Kidney (tissue), 14 donors: ENCODE measurements around the gene HIPK2. TPM values are rescaled to one million over a fixed set of nuclear protein-coding genes. Genes with fewer than 3 reads are reported as not detected.

ENCODE experiments used
- DNase-seq, 5 donors: peaks; one replicate each; pipeline ENCODE4 v3.0.0-alpha.2; 2013 to 2020
- FAIRE-seq: peaks from 2 replicates; lab custom pipeline; 2012; peaks lifted over from hg19 to GRCh38; lab: Jason Lieb, UNC
- H3K27ac ChIP-seq, 2 donors: one replicate each; pipeline ENCODE4 v1.7.0; 2013; ENCODE audit warnings: low read depth in 2 of 2, low read length in 2 of 2, inconsistent platforms in 1 of 2
- H3K27me3 ChIP-seq: one replicate; pipeline ENCODE4 v1.7.1; 2013; ENCODE audit warnings: low read length, inconsistent platforms; ENCODE audit not compliant: control insufficient read depth, insufficient read depth
- H3K36me3 ChIP-seq, 3 donors: one replicate each; pipeline versions ENCODE4 v1.7.0 to v1.7.1; 2013; ENCODE audit warnings: low read length in 3 of 3, control low read depth in 1 of 3, inconsistent platforms in 1 of 3; ENCODE audit not compliant: insufficient read depth in 3 of 3, control insufficient read depth in 2 of 3
- H3K4me1 ChIP-seq, 3 donors: one replicate each; pipeline versions ENCODE4 v1.7.0 to v1.7.1; 2013; ENCODE audit warnings: low read length in 3 of 3, inconsistent platforms in 1 of 3, low read depth in 1 of 3; ENCODE audit not compliant: control insufficient read depth in 2 of 3, insufficient read depth in 2 of 3
- H3K4me3 ChIP-seq, 3 donors: one replicate each; pipeline versions ENCODE4 v1.7.0 to v1.8.1; 2013; ENCODE audit warnings: low read length in 3 of 3, control low read depth in 1 of 3, inconsistent platforms in 1 of 3
- H3K9ac ChIP-seq, 3 donors: one replicate each; pipeline versions ENCODE4 v1.7.0 to v1.7.1; 2013; ENCODE audit warnings: low read length in 3 of 3, control low read depth in 1 of 3, inconsistent platforms in 1 of 3
- H3K9me3 ChIP-seq, 3 donors: one replicate each; pipeline versions ENCODE4 v1.7.0 to v1.7.1; 2013; ENCODE audit warnings: low read length in 3 of 3, control low read depth in 1 of 3, inconsistent platforms in 1 of 3; ENCODE audit not compliant: control insufficient read depth in 2 of 3, insufficient read depth in 1 of 3
- CTCF ChIP-seq: IDR thresholded peaks from 3 replicates; pipeline ENCODE4 v1.5.1; 2012; ENCODE audit warnings: mild to moderate bottlenecking, moderate library complexity, borderline replicate concordance; ENCODE audit not compliant: insufficient read depth; ENCODE audit errors: extremely low read depth
- intact Hi-C: fragments of 100-400 bp; cut with DNase I; formaldehyde crosslinking; loops from one replicate; pipeline ENCODE4 v1.11.1; 2022
- polyA plus RNA-seq: library from polyadenylated mRNA; stranded (reverse); fragments of 350-450 nt; fragmentation: Illumina TruSeq; extraction: RNeasy Lipid Tissue Mini Kit (QIAGEN cat#74804); gene quantifications from one replicate; pipeline ENCODE4 v1.2.3, GENCODE V29; 2014; ENCODE audit warnings: low read depth, low replicate concordance; ENCODE audit not compliant: insufficient read depth
- total RNA-seq: library from RNA; stranded (reverse); fragmentation: NEBNext Ultra II Directional; extraction: Animal tissue kit (Norgen Biotek cat#: 25700); gene quantifications from one replicate; pipeline ENCODE4 v1.2.1, GENCODE V29; 2021
- donor health status: control.
- donor health status: control.
- donor health status: control.
- donor health status: control.
- donor health status: control.
- donor health status: DM: yes; HTN: yes; CAD: no.
- donor health status: Normal renal cell carcinoma (clear cell type).

Gene HIPK2
- total and polyA plus RNA-seq, 2 donors from 2014 or later, result 9.6 to 153 TPM

GRCh38 chr7:139658296-139658695 is 119.5 kb downstream of the HIPK2 start:
- FAIRE-seq (no peak), DNase-seq (no peak)
- no peaks in the 10 kb centered on the region for H3K27me3 ChIP-seq
- peaks cover 10 to 64% (median 60%) of the 10 kb centered on the region in 3 donors for H3K4me1 ChIP-seq
- no peak for TF ChIP-seq CTCF
- H3K36me3 ChIP-seq, result no peaks in the 10 kb centered on the region
- intact Hi-C loops, result no loop called here
- H3K9me3 ChIP-seq, result no peaks in the 10 kb centered on the region
- peak overlapping the region; percentile 51 to 74 for H3K27ac ChIP-seq
- peak overlapping the region in 1 of 3 donors; percentile 65 for H3K9ac ChIP-seq
- H3K4me3 ChIP-seq, result no peak overlapping the region

GRCh38 chr7:139657725-139658124 is 120.1 kb downstream of the HIPK2 start:
- H3K27me3 ChIP-seq, result no peaks in the 10 kb centered on the region
- no peak for TF ChIP-seq CTCF
- H3K4me3 ChIP-seq, result no peak overlapping the region
- peak overlapping the region; percentile 24 to 39 for H3K27ac ChIP-seq
- H3K9ac ChIP-seq, result no peak overlapping the region
- no peaks in the 10 kb centered on the region for H3K9me3 ChIP-seq
- H3K36me3 ChIP-seq, result peaks cover 0 to 2% (median 0%) of the 10 kb centered on the region in 3 donors
- peaks cover 10 to 62% (median 58%) of the 10 kb centered on the region in 3 donors for H3K4me1 ChIP-seq
- intact Hi-C loops, result no loop called here
- FAIRE-seq (no peak), DNase-seq (no peak)

GRCh38 chr7:139656387-139656786 is 121.4 kb downstream of the HIPK2 start:
- no peak for FAIRE-seq
- H3K27ac ChIP-seq, result no peak overlapping the region
- no peak overlapping the region for H3K4me3 ChIP-seq
- H3K4me1 ChIP-seq, result peaks cover 10 to 63% (median 60%) of the 10 kb centered on the region in 3 donors
- intact Hi-C loops, result no loop called here
- DNase-seq, result no peak
- no peak overlapping the region for H3K9ac ChIP-seq
- H3K36me3 ChIP-seq, result peaks cover 0 to 2% (median 0%) of the 10 kb centered on the region in 3 donors
- no peaks in the 10 kb centered on the region for H3K27me3 ChIP-seq
- no peaks in the 10 kb centered on the region for H3K9me3 ChIP-seq
- TF ChIP-seq CTCF, result no peak

- no peak overlapping the region for H3K9ac ChIP-seq
- H3K27me3 ChIP-seq, result no peaks in the 10 kb centered on the region
- no peaks in the 10 kb centered on the region for H3K9me3 ChIP-seq
- H3K4me3 ChIP-seq, result no peak overlapping the region
- peak overlapping the region in 1 of 2 donors; percentile 25 for H3K27ac ChIP-seq
- peaks cover 6 to 61% (median 61%) of the 10 kb centered on the region in 3 donors for H3K4me1 ChIP-seq
- FAIRE-seq (no peak), DNase-seq (no peak)
- intact Hi-C loops, result no loop called here
- no peak for TF ChIP-seq CTCF
- H3K36me3 ChIP-seq, result peaks cover 0 to 2% (median 0%) of the 10 kb centered on the region in 3 donors
Measured at GRCh38 chr7:139655305-139655704, 122.5 kb downstream of the HIPK2 start.
